H54 (cell line): ENCODE data around the gene C19orf85.

Source experiments
- DNase-seq: peaks from one replicate; pipeline ENCODE4 v3.0.0; 2011; ENCODE audit warnings: low spot score, mixed read lengths; ENCODE audit not compliant: insufficient read length
- FAIRE-seq: peaks from 3 replicates; lab custom pipeline; 2011; peaks lifted over from hg19 to GRCh38; lab: Jason Lieb, UNC
- POLR2A ChIP-seq: IDR thresholded peaks from 2 replicates; pipeline ENCODE4 v1.6.1; 2011; ENCODE audit warnings: low read depth, mild to moderate bottlenecking, low read length

The C19orf85 gene

DNA sequence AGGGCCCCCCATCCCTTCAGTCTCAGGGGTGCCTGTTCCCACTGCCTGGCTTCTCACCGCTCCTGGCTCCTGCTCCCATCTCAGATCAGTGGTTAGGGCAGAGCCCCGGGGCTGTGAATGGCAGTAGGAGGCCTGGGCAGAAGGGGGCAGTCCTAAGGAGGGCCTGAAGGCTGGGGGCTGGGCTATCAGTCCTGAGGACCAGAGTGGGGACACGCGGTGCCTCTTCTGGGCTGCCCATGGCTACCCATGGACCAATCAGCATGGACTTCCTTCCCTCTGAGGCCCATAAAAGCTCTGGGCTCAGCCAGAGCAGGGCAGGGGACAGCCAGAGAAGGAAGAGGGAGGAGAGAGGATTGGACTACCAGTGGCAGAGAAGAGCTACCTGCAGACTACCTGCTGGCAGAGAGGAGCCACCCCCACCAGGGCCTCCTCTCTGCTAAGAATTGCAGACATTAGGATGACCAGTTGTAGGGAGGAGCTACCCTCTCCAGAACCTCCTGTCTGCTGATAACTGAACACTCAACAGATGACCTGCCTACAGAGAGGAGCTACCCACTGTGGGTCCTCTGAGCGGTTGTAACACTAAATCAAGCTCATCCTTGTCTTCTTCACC lies 44.8 kb downstream of the C19orf85 start:
- FAIRE-seq (no peak), DNase-seq (no peak)
- TF ChIP-seq POLR2A = no peak

DNA sequence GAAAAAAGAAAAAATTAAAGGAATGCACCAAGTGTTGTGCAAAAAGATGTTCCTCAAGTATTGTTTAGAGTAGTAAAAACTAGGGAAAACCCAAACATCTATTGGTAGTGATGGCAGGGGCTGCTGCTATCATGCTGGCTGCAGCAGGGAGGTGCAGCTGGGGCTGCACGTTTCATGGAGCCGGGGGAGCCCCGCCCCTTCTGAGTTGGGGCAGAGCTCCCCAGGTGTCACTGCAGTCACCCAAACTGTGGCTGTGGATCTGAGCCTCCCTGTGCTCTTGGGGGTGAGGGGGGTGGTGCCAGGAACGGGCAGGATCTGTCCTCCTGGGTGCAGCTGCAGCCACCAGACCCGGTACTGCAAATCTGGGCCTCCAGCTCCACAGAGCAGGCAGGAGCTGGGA lies 45.4 kb downstream of the C19orf85 start:
- FAIRE-seq (no peak), DNase-seq (no peak)
- TF ChIP-seq POLR2A = no peak

DNA sequence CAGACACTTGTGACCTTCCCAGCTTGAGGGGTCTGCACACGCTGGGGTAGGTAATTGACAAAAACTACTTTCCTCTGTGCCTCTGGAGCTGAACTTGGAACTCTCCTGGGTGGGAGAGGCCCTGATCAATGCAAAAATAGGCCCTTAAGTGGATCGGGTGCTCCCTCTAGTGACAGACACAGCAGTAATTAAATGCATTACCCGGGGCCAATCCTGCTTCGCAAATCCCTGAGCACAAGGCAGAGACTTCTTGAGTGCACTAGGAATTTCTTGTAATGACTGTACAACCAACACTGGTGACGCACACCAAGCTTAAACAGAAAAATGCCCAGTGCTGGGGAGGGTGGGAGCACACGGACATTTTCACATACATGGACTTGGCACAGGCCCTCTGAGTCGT lies 46.4 kb downstream of the C19orf85 start:
- FAIRE-seq (peak; percentile 33), DNase-seq (peak; percentile 95)
- no peak for TF ChIP-seq POLR2A
